ENCODE data around the gene ATXN1.

Gene ATXN1

GRCh38 chr6:16782278-16782677 is 21.0 kb upstream of the ATXN1 start:
- no peak for DNase-seq

GRCh38 chr6:16781348-16782169 is 20.3 kb upstream of the ATXN1 start:
- no peak for DNase-seq

GRCh38 chr6:16778521-16778920 is 17.3 kb upstream of the ATXN1 start:
- no peak for DNase-seq

- DNase-seq: no peak
Observed at GRCh38 chr6:16777794-16778193, 16.5 kb upstream of the ATXN1 start.

GRCh38 chr6:16776394-16777017 is 15.2 kb upstream of the ATXN1 start:
- no peak for DNase-seq

GRCh38 chr6:16774437-16774836 is 13.2 kb upstream of the ATXN1 start:
- DNase-seq: no peak

- no peak for DNase-seq
Observed at GRCh38 chr6:16773362-16773761, 12.1 kb upstream of the ATXN1 start.

- no peak for DNase-seq
Observed at GRCh38 chr6:16770701-16771569, 9.7 kb upstream of the ATXN1 start.

GRCh38 chr6:16769986-16770376 is 8.7 kb upstream of the ATXN1 start:
- DNase-seq: no peak

- no peak for DNase-seq
Observed at GRCh38 chr6:16769131-16769985, 8.1 kb upstream of the ATXN1 start.

GRCh38 chr6:16768477-16768830 is 7.2 kb upstream of the ATXN1 start:
- DNase-seq: no peak

- no peak for DNase-seq
Observed at GRCh38 chr6:16767765-16768476, 6.7 kb upstream of the ATXN1 start.

- DNase-seq: no peak
Observed at GRCh38 chr6:16766836-16767745, 5.8 kb upstream of the ATXN1 start.

GRCh38 chr6:16766043-16766536 is 4.8 kb upstream of the ATXN1 start:
- no peak for DNase-seq

GRCh38 chr6:16765235-16765634 is 4.0 kb upstream of the ATXN1 start:
- no peak for DNase-seq

- DNase-seq: no peak
Observed at GRCh38 chr6:16764188-16764950, 3.1 kb upstream of the ATXN1 start.

GRCh38 chr6:16762550-16763477 is 1.6 kb upstream of the ATXN1 start:
- no peak for DNase-seq

- DNase-seq: no peak
Observed at GRCh38 chr6:16762268-16762549, 949 bp upstream of the ATXN1 start.
